GM06990 (cell line): Measurements from ENCODE around the gene GSK3B.

Source experiments
- DNase-seq: peaks from one replicate; pipeline ENCODE4 v3.0.0-alpha.2; 2011; ENCODE audit not compliant: insufficient read length; ENCODE audit errors: extremely low read depth
- H3K27me3 ChIP-seq: replicated peaks from 2 replicates; pipeline ENCODE4 v1.6.0; 2011; ENCODE audit warnings: low read length; ENCODE audit not compliant: control insufficient read depth, insufficient read depth
- H3K36me3 ChIP-seq: 2 replicates; pipeline ENCODE4 v1.5.1; 2011; ENCODE audit warnings: low read length; ENCODE audit not compliant: control insufficient read depth, insufficient read depth
- H3K4me3 ChIP-seq: replicated peaks from 2 replicates; pipeline ENCODE4 v1.5.1; 2011; ENCODE audit warnings: low read depth, mild to moderate bottlenecking, control low read depth, low read length
- CTCF ChIP-seq: IDR thresholded peaks from 2 replicates; pipeline ENCODE4 v1.5.1; 2011; ENCODE audit warnings: low read length, control low read depth, mild to moderate bottlenecking, inconsistent platforms; ENCODE audit not compliant: insufficient read depth, poor library complexity, severe bottlenecking

GSK3B gene

GRCh38 chr3:120103276-120103675 is 9.0 kb upstream of the GSK3B start:
- Histone ChIP-seq H3K36me3 (no peaks in the 10 kb centered on the region), H3K4me3 (peak overlapping the region; percentile 28), H3K27me3 (no peaks in the 10 kb centered on the region)
- DNase-seq, result no peak
- TF ChIP-seq CTCF, result no peak

GRCh38 chr3:120102674-120103073 is 8.4 kb upstream of the GSK3B start:
- no peak for TF ChIP-seq CTCF
- no peak for DNase-seq
- H3K27me3 ChIP-seq, result no peaks in the 10 kb centered on the region
- H3K36me3 ChIP-seq, result no peaks in the 10 kb centered on the region
- H3K4me3 ChIP-seq, result peak overlapping the region; percentile 22

GRCh38 chr3:120102232-120102631 is 8.0 kb upstream of the GSK3B start:
- no peak for TF ChIP-seq CTCF
- H3K4me3 ChIP-seq, result no peak overlapping the region
- no peaks in the 10 kb centered on the region for H3K36me3 ChIP-seq
- no peaks in the 10 kb centered on the region for H3K27me3 ChIP-seq
- no peak for DNase-seq

- DNase-seq, result no peak
- H3K36me3 ChIP-seq, result no peaks in the 10 kb centered on the region
- H3K4me3 ChIP-seq, result no peak overlapping the region
- no peaks in the 10 kb centered on the region for H3K27me3 ChIP-seq
- TF ChIP-seq CTCF, result no peak
Observed at GRCh38 chr3:120101624-120102023, 7.4 kb upstream of the GSK3B start.

- TF ChIP-seq CTCF, result no peak
- Histone ChIP-seq H3K4me3 (no peak overlapping the region), H3K36me3 (no peaks in the 10 kb centered on the region), H3K27me3 (no peaks in the 10 kb centered on the region)
- DNase-seq, result no peak
Observed at GRCh38 chr3:120100711-120101110, 6.5 kb upstream of the GSK3B start.

GRCh38 chr3:120098710-120099109 is 4.5 kb upstream of the GSK3B start:
- Histone ChIP-seq H3K36me3 (no peaks in the 10 kb centered on the region), H3K27me3 (no peaks in the 10 kb centered on the region), H3K4me3 (no peak overlapping the region)
- DNase-seq, result no peak
- TF ChIP-seq CTCF, result no peak
